Kidney epithelial cell (primary cell): ENCODE data around the gene PYY. TPM values are rescaled to one million over a fixed set of nuclear protein-coding genes. Genes with fewer than 3 reads are reported as not detected.

Source experiments
- DNase-seq: peaks from one replicate; pipeline ENCODE4 v3.0.0-alpha.2; 2010; ENCODE audit warnings: low read depth
- H3K27me3 ChIP-seq: 2 replicates; pipeline ENCODE4 v1.6.0; 2011; ENCODE audit warnings: low read length; ENCODE audit not compliant: control insufficient read depth, insufficient read depth
- H3K36me3 ChIP-seq: 2 replicates; pipeline ENCODE4 v1.5.1; 2011; ENCODE audit warnings: low read length; ENCODE audit not compliant: control insufficient read depth, insufficient read depth
- H3K4me3 ChIP-seq: 2 replicates; pipeline ENCODE4 v1.5.1; 2011; ENCODE audit warnings: low read depth, mild to moderate bottlenecking, control low read depth, low read length
- total RNA-seq: library from RNA; depleted of rRNA; stranded (reverse); fragments of >200 nt; gene quantifications from 2 replicates; pipeline ENCODE4 v1.2.3, GENCODE V29; 2015
- TF ChIP-seq, protein P1 (sequence below): IDR thresholded peaks from 2 replicates; pipeline ENCODE4 v1.5.1; 2011; ENCODE audit warnings: mild to moderate bottlenecking, moderate library complexity, low read length, control low read depth, inconsistent platforms; ENCODE audit not compliant: insufficient read depth, poor library complexity, severe bottlenecking

The PYY gene
- total RNA-seq, 1 donor from 2014 or later: not detected

DNA sequence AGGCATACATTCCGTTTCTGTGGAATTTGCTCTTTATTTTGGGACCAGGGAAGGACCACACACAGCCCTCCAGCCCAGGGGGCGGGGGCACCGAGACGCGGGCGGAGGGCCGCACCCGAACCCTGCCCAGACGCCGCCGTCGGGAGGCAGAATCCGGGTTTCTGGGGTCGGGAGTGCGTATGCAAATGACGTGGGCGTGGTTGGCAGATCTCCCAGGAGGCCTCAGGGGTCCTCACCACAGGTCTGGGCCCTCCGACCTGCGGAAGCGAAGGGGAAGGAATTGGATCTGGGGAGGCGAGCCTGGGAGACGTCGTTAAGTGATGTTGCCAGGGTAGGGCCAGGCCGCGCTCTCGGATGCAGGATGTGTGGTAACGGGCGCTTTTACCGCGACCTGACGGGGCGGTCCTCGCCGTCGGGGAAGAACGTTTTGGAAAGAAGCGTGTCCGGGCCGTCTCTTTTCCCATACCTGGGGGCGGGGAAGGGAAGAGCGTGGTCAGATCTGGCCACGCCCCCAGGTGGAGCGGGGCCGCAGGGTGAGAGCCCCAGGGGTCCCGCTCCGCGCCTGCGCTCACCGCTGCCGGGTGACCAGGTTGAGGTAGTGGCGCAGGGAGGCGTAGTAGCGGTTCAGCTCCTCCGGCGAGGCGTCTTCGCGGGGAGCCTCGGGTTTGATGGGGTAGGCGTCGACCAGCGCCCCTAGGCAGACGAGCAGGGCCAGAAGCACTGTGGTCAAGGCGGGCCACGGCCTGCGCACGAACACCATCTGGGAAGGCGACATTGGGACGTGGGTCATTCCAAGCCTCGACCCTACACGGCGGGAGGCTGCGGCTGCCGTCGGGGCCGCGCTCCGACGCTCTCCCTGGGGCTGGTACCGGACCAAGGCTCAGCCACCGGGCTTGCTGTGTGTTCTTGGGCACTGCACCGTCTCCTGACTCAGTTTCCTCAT, 745 bp downstream of the PYY start:
- no peaks in the 10 kb centered on the region for H3K36me3 ChIP-seq
- TF ChIP-seq, protein P1, sequence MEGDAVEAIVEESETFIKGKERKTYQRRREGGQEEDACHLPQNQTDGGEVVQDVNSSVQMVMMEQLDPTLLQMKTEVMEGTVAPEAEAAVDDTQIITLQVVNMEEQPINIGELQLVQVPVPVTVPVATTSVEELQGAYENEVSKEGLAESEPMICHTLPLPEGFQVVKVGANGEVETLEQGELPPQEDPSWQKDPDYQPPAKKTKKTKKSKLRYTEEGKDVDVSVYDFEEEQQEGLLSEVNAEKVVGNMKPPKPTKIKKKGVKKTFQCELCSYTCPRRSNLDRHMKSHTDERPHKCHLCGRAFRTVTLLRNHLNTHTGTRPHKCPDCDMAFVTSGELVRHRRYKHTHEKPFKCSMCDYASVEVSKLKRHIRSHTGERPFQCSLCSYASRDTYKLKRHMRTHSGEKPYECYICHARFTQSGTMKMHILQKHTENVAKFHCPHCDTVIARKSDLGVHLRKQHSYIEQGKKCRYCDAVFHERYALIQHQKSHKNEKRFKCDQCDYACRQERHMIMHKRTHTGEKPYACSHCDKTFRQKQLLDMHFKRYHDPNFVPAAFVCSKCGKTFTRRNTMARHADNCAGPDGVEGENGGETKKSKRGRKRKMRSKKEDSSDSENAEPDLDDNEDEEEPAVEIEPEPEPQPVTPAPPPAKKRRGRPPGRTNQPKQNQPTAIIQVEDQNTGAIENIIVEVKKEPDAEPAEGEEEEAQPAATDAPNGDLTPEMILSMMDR: no peak
- DNase-seq: no peak
- H3K4me3 ChIP-seq: no peak overlapping the region
- peaks cover 57% of the 10 kb centered on the region for H3K27me3 ChIP-seq

GRCh38 chr17:43952351-43952723, 1.4 kb downstream of the PYY start:
- peaks cover 57% of the 10 kb centered on the region for H3K27me3 ChIP-seq
- no peak for DNase-seq
- TF ChIP-seq, protein P1: no peak
- no peaks in the 10 kb centered on the region for H3K36me3 ChIP-seq
- no peak overlapping the region for H3K4me3 ChIP-seq

GRCh38 chr17:43951750-43952149, 2.0 kb downstream of the PYY start:
- Histone ChIP-seq H3K4me3 (no peak overlapping the region), H3K36me3 (no peaks in the 10 kb centered on the region), H3K27me3 (peaks cover 57% of the 10 kb centered on the region)
- DNase-seq: no peak
- TF ChIP-seq, protein P1: no peak

- TF ChIP-seq, protein P1: no peak
Measured at GRCh38 chr17:43950554-43950953, 3.2 kb downstream of the PYY start.

GRCh38 chr17:43949781-43950180, 4.0 kb downstream of the PYY start:
- peaks cover 48% of the 10 kb centered on the region for H3K27me3 ChIP-seq
- DNase-seq: no peak
- no peak overlapping the region for H3K4me3 ChIP-seq
- H3K36me3 ChIP-seq: no peaks in the 10 kb centered on the region
- TF ChIP-seq, protein P1: no peak

More at GRCh38 chr17:43950554-43950953, 3.2 kb downstream of the PYY start:
- H3K4me3 ChIP-seq: no peak overlapping the region
- no peaks in the 10 kb centered on the region for H3K36me3 ChIP-seq
- H3K27me3 ChIP-seq: peaks cover 56% of the 10 kb centered on the region
- no peak for DNase-seq
